NCI-H2107 (cell line): Measurements from ENCODE around the gene CCDC40.
A peak's percentile ranks its signal among the peaks of the same experiment; 100 is the strongest.

Experiments
- DNase-seq: peaks from one replicate; lab custom pipeline; 2025; lab: John Stamatoyannopoulos, UW

Gene CCDC40

GRCh38 chr17:80018917-80019651 is 17.4 kb upstream of the CCDC40 start:
- no peak for DNase-seq

GRCh38 chr17:80021600-80021999 is 14.8 kb upstream of the CCDC40 start:
- DNase-seq = no peak

- no peak for DNase-seq
Observed at GRCh38 chr17:80023481-80024205, 12.8 kb upstream of the CCDC40 start.

- DNase-seq = no peak
Observed at GRCh38 chr17:80024206-80024972, 12.1 kb upstream of the CCDC40 start.

GRCh38 chr17:80025140-80025539 is 11.3 kb upstream of the CCDC40 start:
- DNase-seq = peak; percentile 38

- DNase-seq = no peak
Observed at GRCh38 chr17:80025796-80026195, 10.6 kb upstream of the CCDC40 start.

- peak; percentile 59 for DNase-seq
Observed at GRCh38 chr17:80026359-80027042, 9.9 kb upstream of the CCDC40 start.

GRCh38 chr17:80027043-80027435 is 9.4 kb upstream of the CCDC40 start:
- DNase-seq = no peak

GRCh38 chr17:80028030-80028429 is 8.4 kb upstream of the CCDC40 start:
- DNase-seq = no peak

GRCh38 chr17:80029258-80029974 is 7.0 kb upstream of the CCDC40 start:
- DNase-seq = no peak

- peak; percentile 52 for DNase-seq
Observed at GRCh38 chr17:80030730-80031410, 5.6 kb upstream of the CCDC40 start.

- no peak for DNase-seq
Observed at GRCh38 chr17:80031691-80032430, 4.6 kb upstream of the CCDC40 start.

- no peak for DNase-seq
Observed at GRCh38 chr17:80032614-80033171, 3.7 kb upstream of the CCDC40 start.

GRCh38 chr17:80033840-80034239 is 2.6 kb upstream of the CCDC40 start:
- no peak for DNase-seq

GRCh38 chr17:80034791-80035686 is 1.4 kb upstream of the CCDC40 start:
- DNase-seq = no peak

- DNase-seq = no peak
Observed at GRCh38 chr17:80035687-80035936, 830 bp upstream of the CCDC40 start, which contains the start of gene TBC1D16. Gene TBC1D16, minus strand, starts transcription at chr17:80035872. Its CDS starts 22,325 bp downstream, at chr17:80013547.

- DNase-seq = peak; percentile 23
Observed at GRCh38 chr17:80036715-80037477, 454 bp downstream of the CCDC40 start.

- DNase-seq = no peak
Observed at GRCh38 chr17:80043963-80044362, 7.5 kb downstream of the CCDC40 start.
